Occipital lobe (tissue), 2 donors: ENCODE data around the gene BPIFB4. TPM values are rescaled to one million over a fixed set of nuclear protein-coding genes. Genes with fewer than 3 reads are reported as not detected.
"Not testable (repeated sequence)": the region's sequence is repeated elsewhere in the genome, so short reads cannot be mapped to it uniquely, and the experiment has no call there.

Experiments
- DNase-seq: peaks from one replicate; lab custom pipeline; 2025; lab: John Stamatoyannopoulos, UW
- total RNA-seq: library from RNA; depleted of rRNA; stranded (reverse); fragments of >200 nt; gene quantifications from one replicate; pipeline ENCODE4 v1.2.3, GENCODE V29; 2014

Gene BPIFB4
- not detected for total RNA-seq

DNA sequence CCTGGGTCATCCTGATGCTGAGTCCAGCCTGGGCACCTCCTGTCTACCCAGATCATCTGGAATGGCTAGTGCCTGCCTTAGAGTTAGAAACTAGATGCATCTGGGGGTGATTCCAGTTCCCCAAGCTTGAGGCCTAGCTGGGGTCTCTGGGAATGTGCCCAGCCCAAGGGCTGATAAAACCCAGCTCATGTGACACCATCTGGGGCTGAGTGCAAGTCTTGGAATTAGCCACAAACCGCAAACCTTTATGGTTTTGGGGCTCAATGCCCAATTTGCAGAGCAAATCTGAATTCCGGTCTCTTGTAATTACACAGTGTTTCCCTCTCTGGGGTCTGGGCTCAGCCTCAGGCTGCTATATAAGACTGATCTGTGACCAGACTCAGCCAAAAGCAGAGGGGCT lies at the start of gene BPIFB4:
BPIFB4 (plus strand) TSS at position 385 of the 400 bp plus-strand sequence. CDS start 1,884 bp downstream, outside the sequence.
- DNase-seq: no peak

DNA sequence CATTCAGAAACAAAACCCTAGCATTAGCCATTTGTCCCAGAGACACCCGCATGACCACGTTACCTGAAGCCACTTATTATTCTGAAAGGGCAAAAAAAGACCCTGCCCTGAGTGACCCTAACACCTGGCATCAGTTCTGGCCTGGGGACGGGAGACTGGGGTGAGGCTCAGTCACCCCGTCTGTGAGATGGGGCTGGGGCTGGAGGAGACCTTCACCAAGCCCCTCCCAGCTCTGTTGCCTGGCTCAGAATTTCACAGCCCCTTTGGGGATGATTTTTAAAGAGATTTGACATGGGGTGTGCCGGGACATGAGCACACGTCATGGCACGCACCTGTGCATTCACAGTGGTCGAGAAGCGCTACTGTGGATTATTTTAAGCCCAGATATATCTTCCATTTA lies 49.4 kb upstream of the BPIFB4 start:
- DNase-seq: no peak

DNA sequence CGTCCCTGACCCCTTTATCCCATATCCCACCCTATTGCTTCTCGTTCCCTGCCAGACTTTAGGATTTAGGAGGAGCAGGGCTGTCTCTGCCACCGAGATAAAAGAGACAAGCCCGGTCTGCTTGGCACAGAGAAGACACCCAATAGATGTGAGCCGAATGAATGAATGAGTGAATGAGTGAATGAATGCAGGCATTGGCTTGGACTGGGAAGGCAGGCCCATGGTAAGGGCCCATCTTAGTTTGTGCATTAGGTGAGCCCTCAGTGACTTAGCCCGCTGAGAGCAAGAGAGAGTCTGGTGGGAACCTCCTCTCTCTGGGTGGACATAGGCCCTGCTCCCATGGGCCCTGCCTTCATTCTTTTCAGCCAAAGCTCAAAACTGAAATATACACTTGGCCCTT lies 48.9 kb upstream of the BPIFB4 start:
- DNase-seq: no peak

DNA sequence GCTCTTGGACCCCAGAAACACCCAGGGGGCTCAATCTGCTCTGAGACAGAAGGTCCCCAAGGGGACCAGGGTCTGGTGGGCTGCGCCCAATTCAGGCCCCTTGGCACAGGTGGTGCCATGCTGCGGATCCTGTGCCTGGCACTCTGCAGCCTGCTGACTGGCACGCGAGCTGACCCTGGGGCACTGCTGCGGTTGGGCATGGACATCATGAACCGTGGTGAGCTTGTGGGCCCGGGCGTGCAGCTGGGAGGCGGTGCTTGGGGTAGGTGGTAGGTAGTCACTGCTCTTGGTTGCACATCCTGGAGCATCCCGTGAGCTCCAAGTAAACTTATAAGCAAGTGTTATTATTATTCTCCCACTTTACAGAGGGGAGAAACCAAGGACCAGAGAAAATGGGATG lies 47.9 kb upstream of the BPIFB4 start, which contains the start of gene BPIFB6:
BPIFB6 (plus strand) TSS at position 118 of the 400 bp plus-strand sequence; CDS start at position 118, 0 bp downstream.
- DNase-seq: no peak

DNA sequence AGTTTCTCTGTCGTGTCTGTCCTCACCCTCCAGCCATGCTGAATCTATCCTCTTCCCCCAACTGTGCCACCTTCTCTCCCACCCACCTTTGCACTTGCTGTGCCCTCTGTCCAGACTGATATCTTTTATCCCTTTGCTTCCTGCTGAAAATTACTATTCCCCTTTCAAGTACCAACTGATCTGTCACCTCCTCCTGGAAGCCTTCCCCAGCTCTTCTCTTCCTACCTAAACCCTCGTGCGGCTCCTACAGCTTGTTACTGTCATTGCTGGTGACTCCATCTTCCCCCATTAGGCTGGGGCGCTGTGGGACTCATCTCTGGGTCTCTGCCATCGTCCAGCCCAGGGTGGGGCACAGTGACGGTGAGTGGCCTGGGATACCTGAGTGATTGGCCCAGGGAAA lies 46.9 kb upstream of the BPIFB4 start:
- DNase-seq: no peak

DNA sequence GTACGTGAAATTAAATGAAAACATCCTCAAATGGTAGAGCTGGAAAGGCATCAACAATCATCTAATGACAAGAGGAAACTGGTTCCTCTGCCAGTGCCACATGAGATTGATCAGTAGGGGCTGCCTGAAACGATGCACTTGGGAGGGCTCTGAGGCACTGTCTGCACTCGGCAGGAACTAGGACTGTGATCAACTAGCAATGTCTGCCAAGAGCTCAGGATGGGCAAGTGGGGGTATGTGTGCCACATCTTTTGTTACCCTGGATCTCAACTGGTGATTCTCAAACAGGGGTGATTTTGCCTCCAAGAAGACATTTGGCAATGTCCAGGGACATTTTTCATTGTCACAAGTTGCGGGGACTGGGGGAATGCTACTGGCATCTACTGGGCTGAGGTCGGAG lies 46.1 kb upstream of the BPIFB4 start:
- DNase-seq: no peak

DNA sequence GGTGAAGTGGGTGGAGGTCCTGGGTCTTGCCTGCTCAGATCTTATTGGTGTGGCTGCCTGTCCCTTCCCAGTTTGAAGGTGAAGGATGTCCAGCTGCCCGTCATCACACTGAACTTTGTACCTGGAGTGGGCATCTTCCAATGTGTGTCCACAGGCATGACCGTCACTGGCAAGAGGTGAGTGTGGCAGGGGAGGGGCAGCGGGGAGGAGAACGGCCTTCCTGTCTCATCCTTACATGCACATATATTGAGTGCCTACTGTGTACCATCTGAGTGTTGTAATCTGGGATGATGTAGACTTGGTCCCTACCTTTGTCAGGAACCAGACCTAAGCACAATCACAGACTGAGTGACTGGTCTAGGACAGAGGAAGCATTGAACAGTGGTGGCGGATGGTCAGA lies 45.3 kb upstream of the BPIFB4 start:
- DNase-seq: no peak

DNA sequence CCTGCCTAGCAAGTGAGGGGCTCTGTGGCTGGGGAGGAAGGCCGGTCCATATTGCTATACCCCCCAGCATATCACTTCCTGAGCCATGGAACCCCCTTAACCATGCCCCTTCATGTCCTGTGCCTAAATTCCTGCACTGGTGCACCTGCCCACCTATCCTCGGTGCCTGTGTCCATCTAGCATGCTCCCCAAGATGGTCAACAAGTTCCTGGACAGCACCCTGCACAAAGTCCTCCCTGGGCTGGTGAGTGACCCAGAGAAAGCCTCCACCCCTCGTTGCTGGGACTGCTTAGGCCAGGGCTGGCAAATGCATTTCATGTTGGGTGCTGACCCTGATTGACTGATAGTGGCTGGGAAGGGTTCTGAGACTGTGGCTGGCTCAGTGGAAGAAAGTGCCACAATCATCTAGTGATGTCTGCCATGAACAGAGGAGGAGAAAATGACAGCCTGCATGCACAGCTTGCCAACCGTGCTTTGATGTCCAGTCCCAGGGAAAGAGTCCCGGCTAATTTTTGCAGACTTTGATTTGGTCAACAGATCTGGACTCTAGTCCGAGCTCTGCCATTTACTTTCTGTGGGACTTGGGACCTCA lies 44.4 kb upstream of the BPIFB4 start:
- DNase-seq: no peak

DNA sequence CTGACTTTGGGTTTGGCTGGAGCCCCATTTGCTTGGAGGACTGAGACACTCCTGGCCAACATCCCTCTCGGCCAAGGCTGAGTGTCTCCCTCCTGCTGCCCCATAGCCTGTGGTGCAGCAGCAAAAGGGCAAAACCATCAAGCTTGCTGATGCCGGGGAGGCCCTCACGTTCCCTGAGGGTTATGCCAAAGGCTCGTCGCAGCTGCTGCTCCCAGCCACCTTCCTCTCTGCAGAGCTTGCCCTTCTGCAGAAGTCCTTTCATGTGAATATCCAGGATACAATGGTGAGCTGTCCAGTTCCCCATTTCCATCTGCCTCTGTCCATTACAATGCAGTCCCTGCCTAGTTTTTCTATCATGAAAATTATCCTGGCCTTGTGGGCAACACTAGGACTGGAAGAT lies 42.0 kb upstream of the BPIFB4 start:
- DNase-seq: no peak

DNA sequence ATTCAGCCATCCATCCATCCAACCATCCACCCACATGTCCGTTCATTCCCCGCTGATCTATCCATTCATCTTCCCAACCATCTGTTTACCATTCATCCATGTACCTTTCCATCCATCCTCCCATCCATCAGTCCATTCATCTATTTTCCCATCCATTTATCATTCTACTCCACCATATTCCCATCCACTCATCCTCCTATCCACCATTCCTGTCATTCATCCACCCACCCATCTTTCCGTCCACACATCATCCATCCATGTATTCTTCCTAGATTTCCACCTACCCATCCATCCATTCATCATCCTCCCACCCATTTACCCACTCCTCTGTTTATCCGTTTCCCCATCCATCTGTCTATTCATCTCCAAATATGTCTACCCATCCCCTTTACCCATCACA lies 41.2 kb upstream of the BPIFB4 start:
- DNase-seq: no peak

DNA sequence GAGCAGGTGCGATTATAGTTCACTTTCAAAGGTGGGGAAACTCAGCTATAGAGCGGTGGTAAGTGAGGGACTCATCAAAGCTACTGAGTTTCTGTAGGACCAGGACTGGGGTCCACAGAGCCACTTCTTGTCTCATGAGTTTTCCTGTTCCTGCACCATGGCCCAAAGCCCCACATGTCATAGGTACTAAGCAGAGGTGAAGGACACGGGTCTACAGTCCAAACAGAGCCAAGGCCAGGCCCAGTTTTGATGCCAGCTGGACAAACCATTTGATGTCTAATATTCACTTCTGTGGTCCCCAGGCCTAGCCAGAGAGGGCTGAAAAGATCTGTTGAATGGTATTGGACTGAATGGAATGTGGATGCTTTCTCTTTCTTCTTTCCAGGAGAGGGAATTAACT lies 37.0 kb upstream of the BPIFB4 start:
- DNase-seq: no peak

DNA sequence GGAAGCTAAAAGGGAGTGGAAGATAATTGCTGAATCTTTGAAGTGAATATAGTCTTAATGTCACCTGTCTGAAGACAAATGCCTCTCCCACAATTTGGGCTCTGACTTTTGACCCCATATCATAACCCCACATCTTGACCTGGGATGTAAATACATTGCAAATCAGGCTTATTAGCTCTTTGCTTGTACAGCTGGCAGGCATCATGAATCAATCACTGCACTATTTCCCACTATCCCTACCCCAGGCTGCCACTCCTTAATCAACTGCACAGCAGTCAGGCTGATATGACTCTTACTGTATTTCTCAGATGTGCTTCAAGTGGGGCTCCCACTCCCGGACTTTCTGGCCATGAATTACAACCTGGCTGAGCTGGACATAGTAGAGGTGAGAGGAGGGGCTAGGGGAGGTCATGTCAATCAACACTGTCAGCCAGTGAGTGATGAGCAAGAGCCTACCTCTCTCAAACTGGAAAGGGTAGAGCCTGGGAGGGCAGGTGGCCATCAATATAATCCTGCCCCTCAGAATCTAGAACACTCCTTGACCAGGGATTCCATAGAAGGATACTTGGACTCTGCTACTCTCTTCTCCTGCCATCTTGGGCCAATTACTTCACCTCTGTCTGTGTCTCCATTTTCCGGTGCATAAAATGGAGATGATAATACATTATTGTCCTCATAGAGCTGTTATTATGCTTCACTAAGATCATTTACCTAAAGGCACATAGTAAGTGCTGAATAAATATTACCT lies 36.3 kb upstream of the BPIFB4 start:
- no peak for DNase-seq

DNA sequence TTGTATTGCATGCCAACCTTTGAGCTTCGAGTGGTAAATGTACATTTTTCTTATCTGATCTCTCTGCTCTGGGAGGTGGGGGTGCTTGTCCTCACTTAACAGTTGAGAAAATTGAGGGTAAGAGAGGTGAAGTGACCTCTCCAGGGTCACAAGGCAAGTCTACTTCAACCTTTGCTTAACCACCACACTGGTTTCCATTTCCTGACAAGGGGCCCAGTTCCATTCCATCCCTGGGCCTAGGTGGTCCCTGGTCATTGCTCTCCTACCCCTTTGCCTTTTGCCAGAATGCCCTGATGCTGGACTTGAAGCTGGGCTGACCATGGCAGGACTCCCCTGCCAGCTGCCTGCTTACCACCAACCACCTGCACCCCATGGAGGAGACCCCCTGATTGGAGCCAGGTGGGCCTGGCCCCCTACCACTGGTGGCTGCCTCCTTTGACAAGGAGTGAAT lies 35.7 kb upstream of the BPIFB4 start:
- DNase-seq: no peak

DNA sequence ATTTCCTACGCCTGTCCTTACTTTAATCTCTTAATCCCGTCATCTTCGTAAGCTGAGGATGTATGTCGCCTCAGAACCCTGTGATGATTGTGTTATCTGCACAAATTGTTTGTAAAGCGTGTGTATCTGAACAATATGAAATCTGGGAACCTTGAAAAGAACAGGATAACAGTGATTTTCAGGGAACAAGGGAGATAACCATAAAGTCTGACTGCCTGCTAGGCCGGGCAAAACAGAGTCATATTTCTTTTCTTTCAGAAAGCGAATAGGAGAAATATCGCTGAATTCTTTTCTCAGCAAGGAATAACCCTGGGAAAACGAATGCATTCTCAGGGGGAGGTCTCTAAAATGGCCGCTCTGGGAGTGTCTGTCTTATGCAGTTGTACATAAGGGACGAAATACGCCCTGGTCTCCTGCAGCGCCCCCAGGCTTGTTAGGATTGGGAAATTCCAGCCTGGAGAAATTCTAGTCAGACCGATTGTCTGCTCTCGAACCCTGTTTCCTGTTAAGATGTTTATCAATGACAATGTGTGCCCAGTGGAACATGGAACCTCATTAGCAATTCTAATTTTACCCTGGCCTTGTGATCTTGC lies 34.2 kb upstream of the BPIFB4 start:
- DNase-seq: not testable (repeated sequence)

DNA sequence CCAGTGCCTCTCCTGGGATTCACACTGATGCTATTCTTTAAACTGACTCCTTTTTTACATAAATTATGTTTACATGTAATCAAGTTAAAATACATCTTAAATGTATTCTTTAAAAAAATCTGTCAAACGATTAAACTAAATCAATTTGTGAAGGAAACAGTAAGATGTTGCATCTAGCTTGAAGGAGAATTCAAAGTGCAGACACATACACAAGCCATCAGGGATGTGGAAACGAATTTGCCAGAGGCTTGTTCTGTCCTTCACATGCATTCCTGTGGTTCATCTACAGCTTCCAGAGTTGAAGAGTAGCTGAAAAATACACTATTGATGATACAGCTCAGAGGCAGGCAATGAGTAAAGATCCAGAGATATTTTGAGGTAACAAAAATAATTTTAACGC lies 33.0 kb upstream of the BPIFB4 start:
- DNase-seq: no peak

DNA sequence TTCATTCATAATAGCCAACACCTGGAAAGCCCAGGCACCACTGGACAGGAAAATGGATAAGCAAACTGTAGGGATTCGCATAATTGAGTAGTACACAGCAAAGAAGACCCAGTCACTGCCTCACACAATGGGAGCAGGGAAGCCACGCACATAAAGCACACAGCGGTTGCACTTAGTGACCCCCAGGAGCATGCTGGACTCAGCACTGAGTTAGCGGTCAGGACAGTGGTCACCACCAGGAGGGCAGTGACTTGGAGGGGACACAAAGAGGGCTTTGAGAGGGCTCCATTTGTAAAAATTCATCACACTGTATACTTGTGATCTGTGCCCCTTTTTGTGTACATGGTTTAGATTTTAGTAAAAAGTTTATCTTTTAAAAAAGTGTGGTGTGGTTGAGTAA lies 28.1 kb upstream of the BPIFB4 start:
- DNase-seq: no peak

DNA sequence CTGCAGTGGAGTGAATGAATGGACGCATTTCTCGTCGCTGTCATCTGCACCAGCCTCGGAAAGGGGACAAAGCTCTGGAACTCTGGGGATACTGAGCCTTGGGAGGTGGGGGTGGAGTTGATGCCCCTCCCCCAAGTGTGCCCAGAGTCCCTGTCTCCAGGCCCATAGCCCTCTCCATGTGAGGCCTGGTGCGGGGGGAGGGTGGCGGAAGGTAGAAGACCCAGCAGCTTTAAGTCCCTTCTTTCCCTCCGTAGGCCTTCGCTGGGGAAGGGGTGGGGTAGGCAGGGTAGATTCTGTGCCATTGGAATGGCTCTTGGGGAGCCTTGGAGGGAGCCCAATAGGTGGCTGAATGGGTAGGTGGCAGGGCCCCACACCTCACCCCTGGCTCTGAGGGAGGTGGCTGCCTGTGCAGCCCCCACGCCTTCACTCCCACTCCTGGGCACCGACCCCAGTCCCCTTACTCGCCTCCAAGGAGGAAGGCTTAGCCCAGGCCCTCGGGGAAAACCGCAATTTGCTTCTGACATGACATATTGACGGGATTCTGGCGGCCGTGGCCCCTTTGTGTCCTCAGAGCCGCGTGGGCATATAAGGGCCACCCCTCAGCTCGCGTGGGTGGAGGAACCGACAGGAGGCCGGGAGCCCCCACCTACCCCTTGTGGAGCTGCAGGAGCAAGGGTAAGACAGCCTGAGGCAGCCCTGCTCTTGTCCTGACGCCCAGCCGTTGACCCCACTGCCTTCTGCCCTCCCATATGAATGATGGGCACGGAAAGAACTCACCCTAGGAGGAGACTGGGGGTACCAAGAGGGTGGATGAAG lies 25.9 kb upstream of the BPIFB4 start, which contains the start of gene BPIFB3:
BPIFB3 (plus strand) TSS at position 613 of the 816 bp plus-strand sequence. CDS start 1,533 bp downstream, outside the sequence.
- DNase-seq: no peak

DNA sequence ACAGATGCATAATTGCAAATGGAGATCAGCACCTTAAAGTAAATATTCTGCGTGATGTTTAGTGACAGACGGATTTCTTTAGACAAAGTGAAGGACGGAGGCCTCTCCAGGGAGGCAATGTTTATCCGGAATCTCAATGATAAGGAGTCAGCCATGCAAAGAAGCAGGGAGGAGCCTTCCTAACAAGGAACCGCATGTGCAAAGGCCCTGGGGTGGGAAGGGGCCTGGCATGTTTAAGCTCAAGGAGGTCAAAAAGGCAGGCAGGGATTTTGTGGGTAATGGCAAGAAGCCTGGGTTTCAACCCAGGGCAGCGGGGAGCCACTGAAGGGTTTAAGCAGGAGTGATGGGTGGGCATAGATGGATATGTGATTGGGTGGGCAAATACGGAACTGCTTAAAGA lies 25.1 kb upstream of the BPIFB4 start:
- no peak for DNase-seq

DNA sequence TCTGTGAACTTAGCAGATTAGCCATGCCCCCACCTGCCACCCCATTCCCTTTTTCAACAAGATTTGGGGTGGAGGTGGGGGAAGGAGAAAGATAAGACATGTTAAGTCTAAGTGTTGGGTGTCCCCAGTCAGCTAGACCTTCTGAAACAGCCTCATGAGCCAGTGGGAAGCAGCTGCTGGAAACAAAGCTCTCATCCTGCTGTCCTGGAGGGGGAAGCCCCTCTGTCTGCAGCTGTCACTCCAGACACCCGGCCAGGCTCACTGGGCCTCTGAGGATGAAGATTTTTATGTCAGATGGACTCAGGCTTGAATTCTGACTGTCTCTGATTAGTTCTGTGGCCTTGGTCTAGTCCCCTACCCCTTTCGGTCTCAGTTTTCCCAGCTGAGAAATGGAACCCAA lies 24.7 kb upstream of the BPIFB4 start:
- DNase-seq: no peak

DNA sequence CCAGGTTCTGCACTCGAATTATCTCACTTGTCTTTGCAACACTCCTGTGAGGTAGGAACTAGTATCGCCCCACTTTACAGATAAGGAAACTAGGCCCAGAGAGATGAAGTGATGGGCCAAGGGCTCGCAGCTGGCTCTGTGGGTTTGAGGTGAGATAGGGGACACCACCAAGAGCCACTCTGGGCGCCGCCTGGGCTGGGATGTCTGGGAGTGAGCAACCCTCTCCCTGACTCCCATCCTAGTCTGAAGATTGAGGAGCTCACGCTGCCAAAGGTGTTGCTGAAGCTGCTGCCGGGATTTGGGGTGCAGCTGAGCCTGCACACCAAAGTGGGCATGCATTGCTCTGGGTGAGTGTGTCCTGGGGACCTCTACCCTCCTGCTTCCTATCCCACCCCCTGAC lies 20.3 kb upstream of the BPIFB4 start:
- DNase-seq: no peak

DNA sequence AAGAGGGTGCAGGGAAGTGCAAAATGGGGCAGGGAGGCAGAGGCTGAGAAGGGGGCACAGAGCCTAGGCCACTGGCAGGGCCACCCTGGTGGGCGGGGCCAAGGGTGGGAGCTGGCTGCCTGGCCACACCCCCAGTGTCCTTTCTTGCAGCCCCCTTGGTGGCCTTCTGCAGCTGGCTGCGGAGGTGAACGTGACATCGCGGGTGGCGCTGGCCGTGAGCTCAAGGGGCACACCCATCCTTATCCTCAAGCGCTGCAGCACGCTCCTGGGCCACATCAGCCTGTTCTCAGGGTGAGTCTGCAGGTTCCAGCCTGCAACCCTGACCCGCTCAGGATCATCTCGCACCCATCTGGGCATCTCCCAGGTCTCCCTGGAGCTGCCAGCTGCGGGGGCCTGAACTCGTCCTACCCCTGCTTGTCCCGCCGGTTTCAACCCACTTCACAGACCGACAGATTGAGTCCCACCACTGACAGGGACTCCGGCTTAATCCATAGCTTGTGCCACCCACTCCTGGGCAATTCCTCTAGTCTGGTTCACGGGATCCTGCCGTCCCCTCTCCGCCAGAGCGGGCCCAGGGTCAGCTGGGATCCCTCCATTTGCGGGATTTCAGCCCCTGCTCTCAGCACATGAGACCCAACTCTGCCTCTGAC lies 19.6 kb upstream of the BPIFB4 start:
- no peak for DNase-seq
